Astrocyte (in vitro differentiated cells and primary cell): Measurements from ENCODE around the gene KRTAP9-4.

ENCODE experiments used
- EZH2 ChIP-seq: IDR thresholded peaks from 2 replicates; pipeline ENCODE4 v1.6.1; 2012; ENCODE audit warnings: mild to moderate bottlenecking, low read length, inconsistent platforms; ENCODE audit not compliant: insufficient read depth
- TF ChIP-seq, protein P1 (sequence below): IDR thresholded peaks from 2 replicates; pipeline ENCODE4 v1.5.1; 2011; ENCODE audit warnings: low read depth, mild to moderate bottlenecking, inconsistent platforms, low read length, moderate library complexity; ENCODE audit not compliant: insufficient read depth

DNA sequence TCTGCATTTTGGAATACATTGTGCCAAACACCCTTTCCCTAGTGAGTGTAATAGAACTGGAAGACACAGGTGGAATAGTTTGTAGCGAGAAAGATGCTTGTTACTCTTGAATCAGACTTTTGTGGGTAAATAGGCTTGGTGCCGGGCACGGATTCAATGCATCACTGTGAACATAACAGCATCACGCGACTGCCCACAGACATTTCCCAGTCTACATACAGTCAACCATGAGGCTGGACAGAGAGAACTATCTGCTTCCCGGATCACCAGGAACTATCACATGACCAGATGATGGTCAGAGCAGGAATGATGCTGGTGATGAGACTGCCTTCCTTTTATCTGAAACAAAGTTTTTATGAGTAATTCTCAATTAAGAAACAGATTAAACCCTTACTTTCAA, 23.4 kb upstream of the KRTAP9-4 start:
- TF ChIP-seq, protein P1, sequence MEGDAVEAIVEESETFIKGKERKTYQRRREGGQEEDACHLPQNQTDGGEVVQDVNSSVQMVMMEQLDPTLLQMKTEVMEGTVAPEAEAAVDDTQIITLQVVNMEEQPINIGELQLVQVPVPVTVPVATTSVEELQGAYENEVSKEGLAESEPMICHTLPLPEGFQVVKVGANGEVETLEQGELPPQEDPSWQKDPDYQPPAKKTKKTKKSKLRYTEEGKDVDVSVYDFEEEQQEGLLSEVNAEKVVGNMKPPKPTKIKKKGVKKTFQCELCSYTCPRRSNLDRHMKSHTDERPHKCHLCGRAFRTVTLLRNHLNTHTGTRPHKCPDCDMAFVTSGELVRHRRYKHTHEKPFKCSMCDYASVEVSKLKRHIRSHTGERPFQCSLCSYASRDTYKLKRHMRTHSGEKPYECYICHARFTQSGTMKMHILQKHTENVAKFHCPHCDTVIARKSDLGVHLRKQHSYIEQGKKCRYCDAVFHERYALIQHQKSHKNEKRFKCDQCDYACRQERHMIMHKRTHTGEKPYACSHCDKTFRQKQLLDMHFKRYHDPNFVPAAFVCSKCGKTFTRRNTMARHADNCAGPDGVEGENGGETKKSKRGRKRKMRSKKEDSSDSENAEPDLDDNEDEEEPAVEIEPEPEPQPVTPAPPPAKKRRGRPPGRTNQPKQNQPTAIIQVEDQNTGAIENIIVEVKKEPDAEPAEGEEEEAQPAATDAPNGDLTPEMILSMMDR: no peak
- no peak for TF ChIP-seq EZH2
